Measurements from ENCODE around the gene COBL. TPM values are rescaled to one million over a fixed set of nuclear protein-coding genes. Genes with fewer than 3 reads are reported as not detected.

Gene COBL
- total RNA-seq, 1 donor = not detected

GRCh38 chr7:51113962-51114361 is 202.6 kb downstream of the COBL start:
- DNase-seq (ENCODE audit: low read depth) = no peak
- H3K4me3 ChIP-seq (ENCODE audit: low read depth, low read length) = no peak overlapping the region

DNA sequence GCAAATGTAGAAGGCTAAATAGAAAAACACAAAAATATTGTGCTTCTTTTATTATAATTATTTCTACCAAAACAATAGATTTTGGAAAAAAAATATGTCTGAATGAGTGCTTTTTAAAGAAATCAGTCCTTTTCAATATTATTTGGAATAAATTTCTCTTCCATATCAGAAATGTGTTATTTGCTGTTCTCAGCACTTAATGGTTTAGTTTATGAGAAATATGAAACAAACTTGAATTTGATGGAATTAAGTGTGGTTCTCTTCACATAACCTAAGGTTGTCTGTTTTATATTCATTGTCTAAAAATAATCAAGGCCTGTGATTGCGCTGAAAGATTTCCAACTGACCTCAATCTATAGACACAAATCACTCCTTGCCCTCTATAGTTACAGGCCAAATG is 203.0 kb downstream of the COBL start:
- H3K4me3 ChIP-seq (ENCODE audit: low read depth, low read length) = no peak overlapping the region
- TF ChIP-seq, protein P1, sequence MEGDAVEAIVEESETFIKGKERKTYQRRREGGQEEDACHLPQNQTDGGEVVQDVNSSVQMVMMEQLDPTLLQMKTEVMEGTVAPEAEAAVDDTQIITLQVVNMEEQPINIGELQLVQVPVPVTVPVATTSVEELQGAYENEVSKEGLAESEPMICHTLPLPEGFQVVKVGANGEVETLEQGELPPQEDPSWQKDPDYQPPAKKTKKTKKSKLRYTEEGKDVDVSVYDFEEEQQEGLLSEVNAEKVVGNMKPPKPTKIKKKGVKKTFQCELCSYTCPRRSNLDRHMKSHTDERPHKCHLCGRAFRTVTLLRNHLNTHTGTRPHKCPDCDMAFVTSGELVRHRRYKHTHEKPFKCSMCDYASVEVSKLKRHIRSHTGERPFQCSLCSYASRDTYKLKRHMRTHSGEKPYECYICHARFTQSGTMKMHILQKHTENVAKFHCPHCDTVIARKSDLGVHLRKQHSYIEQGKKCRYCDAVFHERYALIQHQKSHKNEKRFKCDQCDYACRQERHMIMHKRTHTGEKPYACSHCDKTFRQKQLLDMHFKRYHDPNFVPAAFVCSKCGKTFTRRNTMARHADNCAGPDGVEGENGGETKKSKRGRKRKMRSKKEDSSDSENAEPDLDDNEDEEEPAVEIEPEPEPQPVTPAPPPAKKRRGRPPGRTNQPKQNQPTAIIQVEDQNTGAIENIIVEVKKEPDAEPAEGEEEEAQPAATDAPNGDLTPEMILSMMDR (IDR thresholded peaks at IDR 0.05; ENCODE audit: insufficient read depth, low read length) = no peak
- DNase-seq (ENCODE audit: low read depth) = no peak

More at GRCh38 chr7:51113962-51114361, 202.6 kb downstream of the COBL start:
- TF ChIP-seq, protein P1 (IDR thresholded peaks at IDR 0.05; ENCODE audit: insufficient read depth, low read length) = no peak

DNA sequence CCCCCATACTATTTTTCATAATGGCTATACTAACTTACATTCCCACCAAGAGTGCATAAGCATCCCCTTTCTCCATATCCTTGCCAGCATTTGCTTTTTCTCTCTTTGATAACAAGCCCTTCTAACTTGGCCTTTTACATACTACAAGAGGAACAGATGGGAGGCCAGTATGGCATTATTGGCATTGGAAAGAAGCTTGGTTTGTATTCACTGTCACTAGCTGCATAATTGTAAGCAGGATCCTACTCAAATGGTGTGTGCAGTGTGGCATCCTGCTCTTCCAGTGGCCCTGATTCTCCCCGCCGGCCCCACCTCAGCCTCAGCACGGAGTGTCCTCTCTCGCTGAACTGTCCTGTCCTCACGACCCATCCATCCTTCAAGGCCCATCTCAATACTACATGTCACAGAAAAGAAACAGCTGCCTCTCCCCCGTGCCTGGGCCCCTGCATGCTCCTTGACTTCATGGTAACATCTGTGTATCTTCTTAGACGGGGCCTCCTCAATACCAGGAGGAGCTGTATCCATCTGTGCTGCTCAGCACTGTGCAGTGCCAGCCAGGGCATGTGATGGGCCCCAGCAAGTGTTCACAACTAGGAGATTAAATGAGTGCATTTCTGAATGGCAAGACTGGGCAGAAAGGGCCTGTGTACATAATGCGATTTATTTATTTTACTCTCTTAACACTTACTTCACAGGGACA is 205.2 kb downstream of the COBL start:
- TF ChIP-seq, protein P1 (IDR thresholded peaks at IDR 0.05; ENCODE audit: insufficient read depth, low read length) = no peak
- no peak for DNase-seq (ENCODE audit: low read depth)
- no peak overlapping the region for H3K4me3 ChIP-seq (ENCODE audit: low read depth, low read length)

DNA sequence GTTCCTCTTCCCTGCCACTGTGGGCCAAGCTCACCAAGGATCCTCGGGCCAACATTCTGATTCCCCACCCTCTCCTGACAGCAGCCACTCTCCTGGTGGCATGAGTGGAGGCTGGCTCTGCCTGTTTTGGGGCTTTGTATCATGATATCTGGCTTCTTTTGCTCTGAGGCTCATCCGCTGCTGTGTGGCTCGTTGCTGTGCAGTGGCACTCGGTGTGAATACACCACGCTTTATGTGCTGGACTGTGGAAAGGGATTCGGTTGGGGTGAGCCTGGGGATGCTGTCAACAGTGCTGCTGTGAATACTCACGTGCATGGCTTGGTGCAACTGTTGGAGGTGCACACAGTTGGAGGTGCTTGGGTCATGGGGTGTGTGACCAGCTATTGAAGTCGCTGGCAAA is 208.5 kb downstream of the COBL start:
- no peak overlapping the region for H3K4me3 ChIP-seq (ENCODE audit: low read depth, low read length)
- TF ChIP-seq, protein P1 (IDR thresholded peaks at IDR 0.05; ENCODE audit: insufficient read depth, low read length) = no peak
- DNase-seq (ENCODE audit: low read depth) = no peak

- DNase-seq (ENCODE audit: low read depth) = no peak
- H3K4me3 ChIP-seq (ENCODE audit: low read depth, low read length) = no peak overlapping the region
- TF ChIP-seq, protein P1 (IDR thresholded peaks at IDR 0.05; ENCODE audit: insufficient read depth, low read length) = no peak
Observed at GRCh38 chr7:51104278-51104677, 212.3 kb downstream of the COBL start.

DNA sequence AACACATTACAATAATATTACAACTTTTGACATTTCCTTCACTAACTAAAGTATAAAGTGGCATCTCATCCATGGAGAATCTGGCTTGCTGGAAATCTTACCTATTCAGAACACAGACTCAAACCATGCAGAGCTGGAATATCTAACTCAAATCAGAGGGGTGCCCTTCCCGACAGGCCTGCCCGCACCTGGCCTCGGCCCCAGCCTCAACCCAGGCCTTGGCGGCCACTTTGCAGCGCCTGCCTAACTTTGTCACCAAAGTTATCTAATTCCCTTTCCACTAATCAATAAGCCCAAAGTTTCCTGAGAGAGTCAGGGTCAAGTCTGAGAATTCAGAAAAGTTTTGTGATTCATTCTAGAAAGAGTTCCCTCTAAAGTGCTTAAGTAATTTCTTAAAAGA is 212.9 kb downstream of the COBL start:
- H3K4me3 ChIP-seq (ENCODE audit: low read depth, low read length) = no peak overlapping the region
- TF ChIP-seq, protein P1 (IDR thresholded peaks at IDR 0.05; ENCODE audit: insufficient read depth, low read length) = no peak
- DNase-seq (ENCODE audit: low read depth) = no peak

GRCh38 chr7:51102828-51103227 is 213.8 kb downstream of the COBL start:
- DNase-seq (ENCODE audit: low read depth) = no peak
- H3K4me3 ChIP-seq (ENCODE audit: low read depth, low read length) = no peak overlapping the region
- TF ChIP-seq, protein P1 (IDR thresholded peaks at IDR 0.05; ENCODE audit: insufficient read depth, low read length) = no peak
